Testis (tissue), 2 donors: Measurements from ENCODE around the gene SLC15A1.

Experiments used
- CTCF ChIP-seq, 3 experiments: fragments of 450-650 bp in 2 of 3; fragments of 200-600 bp in 1 of 3; sonication (generic) in 1 of 3; IDR thresholded peaks; one replicate each; pipeline ENCODE4 v1.5.1; 2016 to 2019; ENCODE audit warnings: antibody characterized with exemption in 3 of 3, mild to moderate bottlenecking in 2 of 3, moderate library complexity in 1 of 3
- POLR2A ChIP-seq: fragments of 450-650 bp; IDR thresholded peaks from one replicate; pipeline ENCODE4 v1.6.1; 2017; ENCODE audit warnings: antibody characterized with exemption, mild to moderate bottlenecking, moderate library complexity

- TF ChIP-seq CTCF (IDR thresholded peaks at IDR 0.05) (no peak), POLR2A (no peak)
Measured at GRCh38 chr13:98778749-98779148, 26.3 kb upstream of the SLC15A1 start.
